GM23338 (cell line): ENCODE measurements around the gene NID1. TPM values are rescaled to one million over a fixed set of nuclear protein-coding genes. Genes with fewer than 3 reads are reported as not detected.

Experiments
- ATAC-seq: fragments of 200-7000 bp; cut with Tn5 transposase; 3 replicates; pipeline ENCODE4 v1.9.1; 2020
- DNase-seq: peaks from one replicate; pipeline ENCODE4 v3.0.0-alpha.2; 2015; ENCODE audit warnings: low spot score
- H2AFZ ChIP-seq: fragments of 200-600 bp; sonication (generic); 2 replicates; pipeline ENCODE4 v1.8.0; 2016; ENCODE audit warnings: antibody characterized with exemption, mild to moderate bottlenecking, moderate library complexity
- H3F3A ChIP-seq: fragments of 200-600 bp; sonication (generic); replicated peaks from 2 replicates; pipeline ENCODE4 v1.8.0; 2017; ENCODE audit warnings: antibody characterized with exemption, mixed run types, low read depth
- H3K27ac ChIP-seq: fragments of 200-600 bp; sonication (generic); 2 replicates; pipeline ENCODE4 v1.6.1; 2016; ENCODE audit warnings: low read depth
- H3K27me3 ChIP-seq: fragments of 200-600 bp; sonication (generic); 2 replicates; pipeline ENCODE4 v1.8.0; 2016; ENCODE audit warnings: mild to moderate bottlenecking, mixed run types, moderate library complexity; ENCODE audit not compliant: insufficient read depth
- H3K36me3 ChIP-seq: fragments of 200-600 bp; sonication (generic); 2 replicates; pipeline ENCODE4 v1.8.0; 2016; ENCODE audit warnings: mild to moderate bottlenecking; ENCODE audit not compliant: insufficient read depth
- H3K4me1 ChIP-seq: fragments of 200-600 bp; sonication (generic); 2 replicates; pipeline ENCODE4 v1.8.0; 2016; ENCODE audit warnings: mild to moderate bottlenecking, moderate library complexity; ENCODE audit not compliant: insufficient read depth
- H3K4me2 ChIP-seq: fragments of 200-600 bp; sonication (generic); 2 replicates; pipeline ENCODE4 v1.7.1; 2017; ENCODE audit warnings: mixed run types
- H3K4me3 ChIP-seq: fragments of 200-600 bp; sonication (generic); 2 replicates; pipeline ENCODE4 v1.6.1; 2016; ENCODE audit warnings: mixed run types
- H3K79me2 ChIP-seq: fragments of 200-600 bp; sonication (generic); replicated peaks from 2 replicates; pipeline ENCODE4 v1.8.0; 2017; ENCODE audit warnings: mild to moderate bottlenecking; ENCODE audit not compliant: insufficient read depth
- H3K9me2 ChIP-seq: fragments of 200-600 bp; sonication (generic); 2 replicates; pipeline ENCODE4 v1.8.0; 2017; ENCODE audit not compliant: insufficient read depth
- H4K20me1 ChIP-seq: fragments of 200-600 bp; sonication (generic); replicated peaks from 2 replicates; pipeline ENCODE4 v1.8.0; 2017; ENCODE audit warnings: mild to moderate bottlenecking; ENCODE audit not compliant: insufficient read depth
- H3K27ac Mint-ChIP-seq: 2 replicates; pipeline ENCODE4 v1.8.0; 2020; ENCODE audit warnings: inconsistent platforms, mild to moderate bottlenecking, moderate library complexity, mixed read lengths
- H3K27me3 Mint-ChIP-seq: 3 replicates; pipeline ENCODE4 v1.8.0; 2022; ENCODE audit warnings: low read depth, mild to moderate bottlenecking, moderate library complexity, mixed read lengths, inconsistent platforms; ENCODE audit not compliant: insufficient read depth, poor library complexity
- H3K36me3 Mint-ChIP-seq: 3 replicates; pipeline ENCODE4 v1.8.0; 2021; ENCODE audit warnings: low read depth, mild to moderate bottlenecking, inconsistent platforms, moderate library complexity, mixed read lengths
- H3K4me1 Mint-ChIP-seq: 3 replicates; pipeline ENCODE4 v1.8.0; 2020; ENCODE audit warnings: mild to moderate bottlenecking, inconsistent platforms, mixed read lengths
- H3K4me3 Mint-ChIP-seq: 3 replicates; pipeline ENCODE4 v1.8.0; 2021; ENCODE audit warnings: moderate library complexity, mild to moderate bottlenecking, inconsistent platforms, mixed read lengths
- H3K9me3 Mint-ChIP-seq: 3 replicates; pipeline ENCODE4 v1.8.0; 2020; ENCODE audit warnings: moderate library complexity, mild to moderate bottlenecking, inconsistent platforms, mixed read lengths
- CREB1 ChIP-seq: fragments of 250-450 bp; sonication (Bioruptor Pico); IDR thresholded peaks from 2 replicates; pipeline ENCODE4 v1.5.0; 2020; ENCODE audit warnings: low read depth, mild to moderate bottlenecking, moderate library complexity
- EZH2 ChIP-seq: fragments of 200-600 bp; sonication (generic); IDR thresholded peaks from one replicate; pipeline ENCODE4 v1.8.0; 2017; ENCODE audit warnings: antibody characterized with exemption, mild to moderate bottlenecking, low read depth; ENCODE audit not compliant: unreplicated experiment
- EZH2phosphoT487 ChIP-seq: fragments of 200-600 bp; sonication (generic); IDR thresholded peaks from one replicate; pipeline ENCODE4 v1.8.1; 2018; ENCODE audit warnings: antibody characterized with exemption; ENCODE audit not compliant: unreplicated experiment
- JUNB ChIP-seq: IDR thresholded peaks from one replicate; pipeline ENCODE4 v1.6.1; 2016; ENCODE audit warnings: antibody characterized with exemption; ENCODE audit not compliant: unreplicated experiment
- POLR2AphosphoS5 ChIP-seq: IDR thresholded peaks from 2 replicates; pipeline ENCODE4 v1.6.1; 2016; ENCODE audit warnings: antibody characterized with exemption, low read depth
- ZNF114 ChIP-seq: fragments of 250-450 bp; sonication (Bioruptor Pico); IDR thresholded peaks from 2 replicates; pipeline ENCODE4 v1.5.0; 2020; ENCODE audit warnings: mild to moderate bottlenecking, moderate library complexity
- ZNF331 ChIP-seq: fragments of 250-450 bp; sonication (Bioruptor Pico); IDR thresholded peaks from 2 replicates; pipeline ENCODE4 v1.5.0; 2020; ENCODE audit warnings: low read depth, mild to moderate bottlenecking, moderate library complexity
- polyA plus RNA-seq: library from polyadenylated mRNA; unstranded; fragments of >200 nt; fragmentation: Nextera tagmentation; extraction: Ambion mirVana; gene quantifications from 2 replicates; pipeline ENCODE4 v1.2.1, GENCODE V29; 2016
- total RNA-seq: library from RNA; depleted of rRNA; stranded (reverse); fragments of >200 nt; shearing (Covaris generic); gene quantifications from 2 replicates; pipeline ENCODE4 v1.2.3, GENCODE V29; 2014
- TF ChIP-seq, protein P1 (sequence below): fragments of 250-450 bp; sonication (Bioruptor Pico); IDR thresholded peaks from 2 replicates; pipeline ENCODE4 v1.5.0; 2020; ENCODE audit warnings: mild to moderate bottlenecking, moderate library complexity

The NID1 gene
- total and polyA plus RNA-seq, 2 experiments from 2014 or later, result 7.1 to 32.5 TPM

DNA sequence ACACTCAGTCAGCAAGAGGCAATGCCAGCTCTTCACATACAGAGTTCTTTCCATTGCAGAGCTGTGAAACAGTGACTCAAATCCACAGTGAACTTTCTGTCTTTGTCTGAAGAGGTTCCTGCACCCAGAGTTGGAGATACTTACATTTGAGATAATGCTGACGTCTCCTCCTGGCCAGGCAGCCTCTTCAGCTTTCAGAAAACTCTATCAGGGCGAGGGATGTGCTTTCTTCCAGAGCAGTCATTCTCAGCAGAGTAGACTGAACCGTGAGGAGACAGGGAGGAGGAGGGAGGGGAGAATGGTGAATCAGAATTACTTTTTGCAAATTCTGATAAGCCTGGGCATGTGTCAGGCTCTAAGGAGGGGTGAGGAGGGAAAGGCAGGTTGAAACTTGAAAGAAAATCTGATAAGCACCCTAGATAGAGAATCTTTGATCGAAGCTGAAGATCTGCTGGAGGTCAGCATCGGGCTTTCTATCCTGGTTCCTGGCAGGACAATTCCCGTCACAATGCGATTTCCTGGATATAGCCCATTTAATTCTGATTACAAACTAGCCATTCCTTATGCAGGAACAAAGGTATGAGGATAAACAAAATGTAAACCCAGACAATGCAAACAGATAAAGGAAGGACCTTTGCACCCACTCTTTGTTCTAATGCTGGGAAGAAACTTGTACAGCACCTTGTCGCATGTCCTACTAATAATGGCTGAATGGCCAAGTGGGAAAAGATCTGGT lies 18.9 kb upstream of the NID1 start (continued):
- TF ChIP-seq ZNF331 (CRISPR knock-in tag) (no peak), JUNB (no peak)

DNA sequence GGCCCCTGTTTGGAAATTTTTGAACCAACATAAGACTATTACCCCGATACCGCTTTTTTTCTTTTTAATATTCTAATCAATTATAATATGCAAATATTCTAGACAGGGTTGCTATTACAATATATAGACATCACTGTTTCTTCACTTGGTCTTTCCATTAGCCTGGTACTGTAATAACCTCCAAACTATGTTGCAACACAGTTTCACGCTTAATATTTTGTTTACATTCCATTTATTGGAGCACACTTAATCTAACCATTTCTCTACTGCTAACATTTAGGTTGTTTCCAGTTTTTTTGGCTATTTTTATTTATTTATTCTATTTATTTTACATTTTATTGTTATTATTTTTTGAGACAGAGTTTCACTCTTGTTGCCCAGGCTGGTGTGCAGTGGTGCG lies 17.6 kb upstream of the NID1 start:
- no peak overlapping the region for H3K4me3 Mint-ChIP-seq
- Histone ChIP-seq H3K79me2 (no peaks in the 10 kb centered on the region), H3K27ac (no peak overlapping the region), H2AFZ (no peak overlapping the region), H3K9me2 (no peaks in the 10 kb centered on the region), H3K27me3 (no peaks in the 10 kb centered on the region), H3K4me1 (no peaks in the 10 kb centered on the region), H3K36me3 (no peaks in the 10 kb centered on the region), H3K4me3 (no peak overlapping the region), H3F3A (no peaks in the 10 kb centered on the region), H4K20me1 (no peaks in the 10 kb centered on the region), H3K4me2 (no peak overlapping the region)
- no peak overlapping the region for H3K27ac Mint-ChIP-seq
- H3K9me3 Mint-ChIP-seq, result no peaks in the 10 kb centered on the region
- H3K36me3 Mint-ChIP-seq, result no peaks in the 10 kb centered on the region
- H3K27me3 Mint-ChIP-seq, result peaks cover 7% of the 10 kb centered on the region
- 0 out of 3 replicates have a peak, but pooled peaks cover 3% of the 10 kb centered on the region for H3K4me1 Mint-ChIP-seq
- TF ChIP-seq CREB1 (CRISPR knock-in tag) (no peak), EZH2phosphoT487 (no peak), JUNB (no peak), EZH2 (no peak), ZNF114 (no peak), POLR2AphosphoS5 (no peak)
- TF ChIP-seq, protein P1, sequence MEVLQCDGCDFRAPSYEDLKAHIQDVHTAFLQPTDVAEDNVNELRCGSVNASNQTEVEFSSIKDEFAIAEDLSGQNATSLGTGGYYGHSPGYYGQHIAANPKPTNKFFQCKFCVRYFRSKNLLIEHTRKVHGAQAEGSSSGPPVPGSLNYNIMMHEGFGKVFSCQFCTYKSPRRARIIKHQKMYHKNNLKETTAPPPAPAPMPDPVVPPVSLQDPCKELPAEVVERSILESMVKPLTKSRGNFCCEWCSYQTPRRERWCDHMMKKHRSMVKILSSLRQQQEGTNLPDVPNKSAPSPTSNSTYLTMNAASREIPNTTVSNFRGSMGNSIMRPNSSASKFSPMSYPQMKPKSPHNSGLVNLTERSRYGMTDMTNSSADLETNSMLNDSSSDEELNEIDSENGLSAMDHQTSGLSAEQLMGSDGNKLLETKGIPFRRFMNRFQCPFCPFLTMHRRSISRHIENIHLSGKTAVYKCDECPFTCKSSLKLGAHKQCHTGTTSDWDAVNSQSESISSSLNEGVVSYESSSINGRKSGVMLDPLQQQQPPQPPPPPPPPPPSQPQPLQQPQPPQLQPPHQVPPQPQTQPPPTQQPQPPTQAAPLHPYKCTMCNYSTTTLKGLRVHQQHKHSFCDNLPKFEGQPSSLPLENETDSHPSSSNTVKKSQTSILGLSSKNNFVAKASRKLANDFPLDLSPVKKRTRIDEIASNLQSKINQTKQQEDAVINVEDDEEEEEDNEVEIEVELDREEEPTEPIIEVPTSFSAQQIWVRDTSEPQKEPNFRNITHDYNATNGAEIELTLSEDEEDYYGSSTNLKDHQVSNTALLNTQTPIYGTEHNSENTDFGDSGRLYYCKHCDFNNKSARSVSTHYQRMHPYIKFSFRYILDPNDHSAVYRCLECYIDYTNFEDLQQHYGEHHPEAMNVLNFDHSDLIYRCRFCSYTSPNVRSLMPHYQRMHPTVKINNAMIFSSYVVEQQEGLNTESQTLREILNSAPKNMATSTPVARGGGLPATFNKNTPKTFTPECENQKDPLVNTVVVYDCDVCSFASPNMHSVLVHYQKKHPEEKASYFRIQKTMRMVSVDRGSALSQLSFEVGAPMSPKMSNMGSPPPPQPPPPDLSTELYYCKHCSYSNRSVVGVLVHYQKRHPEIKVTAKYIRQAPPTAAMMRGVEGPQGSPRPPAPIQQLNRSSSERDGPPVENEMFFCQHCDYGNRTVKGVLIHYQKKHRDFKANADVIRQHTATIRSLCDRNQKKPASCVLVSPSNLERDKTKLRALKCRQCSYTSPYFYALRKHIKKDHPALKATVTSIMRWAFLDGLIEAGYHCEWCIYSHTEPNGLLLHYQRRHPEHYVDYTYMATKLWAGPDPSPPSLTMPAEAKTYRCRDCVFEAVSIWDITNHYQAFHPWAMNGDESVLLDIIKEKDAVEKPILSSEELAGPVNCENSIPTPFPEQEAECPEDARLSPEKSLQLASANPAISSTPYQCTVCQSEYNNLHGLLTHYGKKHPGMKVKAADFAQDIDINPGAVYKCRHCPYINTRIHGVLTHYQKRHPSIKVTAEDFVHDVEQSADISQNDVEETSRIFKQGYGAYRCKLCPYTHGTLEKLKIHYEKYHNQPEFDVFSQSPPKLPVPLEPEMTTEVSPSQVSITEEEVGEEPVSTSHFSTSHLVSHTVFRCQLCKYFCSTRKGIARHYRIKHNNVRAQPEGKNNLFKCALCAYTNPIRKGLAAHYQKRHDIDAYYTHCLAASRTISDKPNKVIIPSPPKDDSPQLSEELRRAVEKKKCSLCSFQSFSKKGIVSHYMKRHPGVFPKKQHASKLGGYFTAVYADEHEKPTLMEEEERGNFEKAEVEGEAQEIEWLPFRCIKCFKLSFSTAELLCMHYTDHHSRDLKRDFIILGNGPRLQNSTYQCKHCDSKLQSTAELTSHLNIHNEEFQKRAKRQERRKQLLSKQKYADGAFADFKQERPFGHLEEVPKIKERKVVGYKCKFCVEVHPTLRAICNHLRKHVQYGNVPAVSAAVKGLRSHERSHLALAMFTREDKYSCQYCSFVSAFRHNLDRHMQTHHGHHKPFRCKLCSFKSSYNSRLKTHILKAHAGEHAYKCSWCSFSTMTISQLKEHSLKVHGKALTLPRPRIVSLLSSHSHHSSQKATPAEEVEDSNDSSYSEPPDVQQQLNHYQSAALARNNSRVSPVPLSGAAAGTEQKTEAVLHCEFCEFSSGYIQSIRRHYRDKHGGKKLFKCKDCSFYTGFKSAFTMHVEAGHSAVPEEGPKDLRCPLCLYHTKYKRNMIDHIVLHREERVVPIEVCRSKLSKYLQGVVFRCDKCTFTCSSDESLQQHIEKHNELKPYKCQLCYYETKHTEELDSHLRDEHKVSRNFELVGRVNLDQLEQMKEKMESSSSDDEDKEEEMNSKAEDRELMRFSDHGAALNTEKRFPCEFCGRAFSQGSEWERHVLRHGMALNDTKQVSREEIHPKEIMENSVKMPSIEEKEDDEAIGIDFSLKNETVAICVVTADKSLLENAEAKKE (CRISPR knock-in tag), result no peak
- DNase-seq (no peak), ATAC-seq (no peak)
